Measurements from ENCODE around the gene PCDHGA6.

The PCDHGA6 gene

DNA sequence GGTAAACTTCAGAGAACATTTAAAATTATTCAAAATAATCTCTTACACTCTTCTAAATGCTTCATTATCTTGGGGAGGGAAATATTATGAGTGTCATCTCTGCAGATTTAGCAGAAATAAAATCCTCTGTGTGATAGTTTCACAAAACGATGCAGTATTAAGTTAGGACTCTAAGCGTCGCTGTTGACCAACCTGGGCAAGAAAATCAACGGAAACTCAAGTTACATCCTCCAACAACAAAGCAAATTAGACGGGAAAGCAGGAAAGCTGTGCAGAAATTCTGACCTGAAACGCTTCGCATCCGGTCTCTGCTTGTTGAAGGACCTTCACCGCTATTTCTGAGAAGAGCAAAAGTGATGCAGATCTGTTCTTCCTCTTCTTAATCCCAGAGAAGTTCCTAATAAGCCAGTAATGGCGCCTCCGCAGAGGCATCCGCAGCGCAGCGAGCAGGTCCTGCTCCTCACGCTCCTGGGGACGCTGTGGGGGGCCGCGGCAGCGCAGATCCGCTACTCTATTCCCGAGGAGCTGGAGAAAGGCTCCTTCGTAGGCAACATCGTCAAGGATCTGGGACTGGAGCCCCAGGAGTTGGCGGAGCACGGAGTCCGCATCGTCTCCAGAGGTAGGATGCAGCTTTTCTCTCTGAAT lies at the start of gene PCDHGA6:
TSS of gene PCDHGA6 (plus strand) at position 219 of the 645 bp plus-strand sequence. CDS start at position 412, 193 bp downstream.
- Histone ChIP-seq H3K27ac (ENCODE audit: extremely low read depth, low read depth, low read length) (no peak within 1 kb of the TSS), H3K4me3 (ENCODE audit: low read depth, low read length) (no peak within 1 kb of the TSS), H3K9me3 (ENCODE audit: control insufficient read depth, insufficient read depth, low read depth, low read length) (no peaks in the 10 kb centered on the region; the same call in 1 of the 2 replicates), H3K36me3 (ENCODE audit: control insufficient read depth in 2 of 2, insufficient read depth in 1 of 2, low read length in 2 of 2) (no peaks in the 10 kb centered on the region), H3K4me1 (ENCODE audit: control insufficient read depth, insufficient read depth, low read length) (no peaks in the 10 kb centered on the region)
- TF ChIP-seq ZNF2 (tag by site-specific recombination; IDR thresholded peaks at IDR 0.05) (0 out of 2 replicates have a peak, but pooled peaks have one; percentile 45), ZNF488 (tag by site-specific recombination; IDR thresholded peaks at IDR 0.05) (no peak), ZNF654 (tag by site-specific recombination; IDR thresholded peaks at IDR 0.05; ENCODE audit: low read depth) (peak; percentile 48), ZNF664 (tag by site-specific recombination; IDR thresholded peaks at IDR 0.05) (no peak), ZNF558 (tag by site-specific recombination; IDR thresholded peaks at IDR 0.05) (no peak), ZNF548 (tag by site-specific recombination; IDR thresholded peaks at IDR 0.05) (no peak), ZFP69B (tag by site-specific recombination; IDR thresholded peaks at IDR 0.05) (no peak), ZBTB1 (tag by site-specific recombination; IDR thresholded peaks at IDR 0.05) (no peak)
- POLR2A ChIA-PET, result no interaction called here
- CTCF ChIA-PET, result interaction anchor here (0.5 to 3.3 kb wide), 20 partner anchors 18 to 591 kb away, joined by 3 to 14 read pairs (median 4); partner anchors contain the start of genes PCDHB11, PCDHB15, PCDHGA11 and PCDHGA8

DNA sequence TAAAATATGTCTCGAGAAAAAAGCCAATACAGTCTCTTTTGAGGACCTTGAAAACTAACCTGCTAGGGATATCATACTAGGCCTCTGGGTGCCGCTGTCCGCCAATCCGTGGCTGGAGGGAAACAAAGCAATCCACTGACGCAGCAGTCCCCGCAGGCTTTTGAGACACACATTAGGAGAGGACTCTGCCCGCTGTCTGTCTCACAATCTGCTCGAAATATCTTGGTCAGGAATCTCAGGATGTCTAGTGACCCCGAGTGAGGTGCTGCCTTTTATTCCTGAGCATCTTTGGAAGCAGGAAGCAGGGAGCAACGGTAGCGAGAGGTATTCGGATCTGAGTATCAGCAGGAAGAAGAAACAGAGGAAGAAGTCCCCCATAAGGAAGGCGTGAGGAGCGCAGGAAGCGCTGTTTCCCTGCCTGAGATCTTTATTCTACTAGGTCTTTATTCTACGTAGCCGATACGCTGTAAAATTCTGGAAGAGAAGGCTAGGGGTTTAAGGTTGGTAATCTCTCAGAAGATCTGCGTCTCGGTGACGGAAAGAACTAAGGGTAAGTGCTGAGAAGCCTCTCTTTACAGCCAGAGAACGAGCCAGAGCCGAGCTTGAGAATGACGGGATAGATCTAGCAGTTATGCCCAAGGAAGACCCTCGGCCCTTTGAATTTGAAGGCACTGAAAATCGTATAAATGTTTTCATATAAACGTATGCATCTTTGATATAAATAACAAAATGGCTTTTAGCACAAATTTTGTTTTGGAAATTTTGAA lies 47.4 kb upstream of the PCDHGA6 start:
- Histone ChIP-seq H3K27ac (ENCODE audit: extremely low read depth, low read depth, low read length) (no peak overlapping the region), H3K36me3 (ENCODE audit: control insufficient read depth in 2 of 2, insufficient read depth in 1 of 2, low read length in 2 of 2) (no peaks in the 10 kb centered on the region), H3K4me3 (ENCODE audit: low read depth, low read length) (no peak overlapping the region), H3K4me1 (ENCODE audit: control insufficient read depth, insufficient read depth, low read length) (no peaks in the 10 kb centered on the region), H3K9me3 (ENCODE audit: control insufficient read depth, insufficient read depth, low read depth, low read length) (no peaks in the 10 kb centered on the region)
- ChIA-PET POLR2A (interaction anchor here (0.7 kb wide), 1 partner anchor 38 kb away, joined by 3 read pairs; the partner anchor contains the start of gene PCDHGA5), CTCF (interaction anchor here (0.5 to 5.3 kb wide), 2 partner anchors 13 to 1373 kb away, joined by 6 to 41 read pairs; partner anchors contain the start of gene PCDHGA2)
- TF ChIP-seq ZNF518A (tag by site-specific recombination; conservative IDR thresholded peaks at IDR 0.05; ENCODE audit: low read depth) (no peak), GFI1B (tag by site-specific recombination; IDR thresholded peaks at IDR 0.05) (no peak), ZNF112 (tag by site-specific recombination; IDR thresholded peaks at IDR 0.05) (no peak), TRIM28 (IDR thresholded peaks at IDR 0.05; ENCODE audit: borderline replicate concordance, low read length) (0 out of 2 replicates have a peak, but pooled peaks have one; percentile 16), ZBTB20 (tag by site-specific recombination; IDR thresholded peaks at IDR 0.05) (no peak), SETDB1 (IDR thresholded peaks at IDR 0.05; ENCODE audit: insufficient read length, low read length) (peak; percentile 38), PRDM6 (tag by site-specific recombination; IDR thresholded peaks at IDR 0.05) (no peak), ZNF2 (tag by site-specific recombination; IDR thresholded peaks at IDR 0.05) (no peak), ZNF626 (tag by site-specific recombination; IDR thresholded peaks at IDR 0.05) (no peak), SP2 (tag by site-specific recombination; IDR thresholded peaks at IDR 0.05) (no peak), TCF7L2 (IDR thresholded peaks at IDR 0.05; ENCODE audit: borderline replicate concordance, low read depth, low read length) (no peak), ZBTB1 (tag by site-specific recombination; IDR thresholded peaks at IDR 0.05) (no peak), ZNF114 (tag by site-specific recombination; IDR thresholded peaks at IDR 0.05) (no peak), ZBTB17 (tag by site-specific recombination; IDR thresholded peaks at IDR 0.05) (no peak)

Measured in HEK293 (cell line).